Activated naive CD8-positive, alpha-beta T cell treated with anti-CD3 and anti-CD28 coated beads, Interleukin-2, amount 50 U/mL, for 16 hours (primary cell): Measurements from ENCODE around the gene IREB2.
"Not testable (repeated sequence)": the region's sequence is repeated elsewhere in the genome, so short reads cannot be mapped to it uniquely, and the experiment has no call there.

Source experiments
- DNase-seq: peaks from one replicate; pipeline ENCODE4 v3.0.0-alpha.2; 2020; ENCODE audit warnings: low read depth, low spot score

IREB2 gene

DNA sequence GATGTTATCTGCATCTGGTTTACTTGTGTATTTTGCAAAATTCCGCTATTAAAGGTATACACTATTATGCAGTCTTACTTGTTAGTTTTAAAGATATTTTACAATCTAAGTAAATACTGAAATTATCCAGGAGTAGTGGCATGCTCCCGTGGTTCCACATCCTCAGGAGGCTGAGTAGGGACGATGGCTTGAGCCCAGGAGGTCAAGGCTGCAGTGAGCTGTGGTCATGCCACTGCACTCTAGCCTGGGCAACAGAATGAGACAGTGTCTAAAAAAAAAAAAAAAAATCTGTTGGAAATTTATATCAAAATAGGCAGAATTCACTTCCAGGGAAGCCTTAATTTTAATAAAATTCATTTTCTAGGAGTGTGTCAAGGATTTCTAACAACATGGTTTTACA is 41.6 kb downstream of the IREB2 start:
- DNase-seq, result no peak

DNA sequence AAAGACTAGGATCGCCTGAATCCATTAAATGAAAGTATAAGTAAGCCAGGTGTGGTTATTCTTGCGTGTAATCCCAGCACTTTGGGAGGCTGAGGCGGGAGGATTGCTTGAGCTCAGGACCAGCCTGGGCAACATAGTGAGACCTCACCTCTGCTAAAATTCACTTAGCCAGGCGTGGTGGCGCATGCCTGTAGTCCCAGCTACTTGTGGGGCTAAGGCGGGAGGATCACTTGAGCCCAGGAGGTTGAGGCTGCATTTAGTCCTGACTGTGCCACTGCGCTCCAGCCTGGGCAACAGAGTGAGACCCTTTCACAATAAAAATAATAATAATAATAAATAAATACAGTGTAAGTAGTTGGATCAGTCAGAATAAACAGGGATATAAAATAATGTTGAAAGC is 43.9 kb downstream of the IREB2 start:
- DNase-seq, result no peak

DNA sequence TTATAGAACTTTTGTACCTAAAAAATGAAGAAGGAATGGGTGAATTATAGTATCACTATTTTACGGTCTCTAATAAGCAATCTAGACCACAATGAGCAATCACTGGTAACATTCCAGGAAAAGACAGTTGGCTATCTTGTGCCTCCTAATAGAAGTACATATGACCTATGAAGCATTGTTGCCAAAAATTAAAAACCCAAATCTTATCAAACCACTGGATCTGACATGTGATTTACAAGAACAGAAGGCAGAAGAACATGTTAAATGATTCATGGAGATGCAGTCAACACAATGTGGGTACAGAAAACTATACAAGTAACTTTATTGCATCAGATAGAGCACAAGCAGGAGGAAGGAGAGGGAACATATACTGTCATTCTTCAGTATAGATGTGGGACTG is 54.9 kb downstream of the IREB2 start:
- no peak for DNase-seq

DNA sequence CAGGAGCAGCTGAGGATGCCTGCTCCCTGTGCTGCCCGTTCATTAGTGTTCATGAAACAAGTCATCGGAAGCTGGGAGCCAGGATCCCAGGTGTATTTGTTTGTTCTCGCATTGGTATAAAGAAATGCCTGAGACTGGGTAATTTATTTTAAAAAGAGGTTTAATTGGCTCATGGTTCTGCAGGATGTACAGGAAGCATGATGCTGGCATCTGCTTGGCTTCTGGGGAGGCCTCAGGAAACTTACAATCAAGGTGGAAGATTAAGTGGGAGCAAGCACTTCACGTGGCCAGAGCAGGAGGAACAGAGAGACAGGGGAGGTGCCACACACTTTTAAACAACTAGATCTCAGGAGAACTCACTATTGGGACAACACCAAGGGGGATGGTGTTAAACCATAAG is 63.8 kb downstream of the IREB2 start:
- no peak for DNase-seq

DNA sequence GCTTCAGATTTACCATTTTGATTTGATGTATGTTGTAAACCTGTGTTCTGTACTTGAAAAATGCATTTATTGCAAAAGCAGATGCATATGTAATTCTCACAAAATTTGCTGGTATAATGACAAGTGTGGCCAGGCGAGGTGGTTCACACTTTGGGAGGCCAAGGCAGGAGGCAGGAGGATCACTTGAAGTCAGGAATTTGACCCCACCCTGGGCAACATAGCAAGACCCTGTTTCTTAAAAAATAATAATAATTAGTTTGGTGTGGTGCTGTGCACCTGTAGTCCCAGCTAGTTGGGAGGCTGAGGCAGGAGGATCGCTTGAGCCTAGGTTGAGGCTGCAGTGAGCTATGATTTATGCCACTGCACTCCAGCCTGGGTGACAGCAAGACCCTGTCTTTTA is 64.6 kb downstream of the IREB2 start:
- no peak for DNase-seq

DNA sequence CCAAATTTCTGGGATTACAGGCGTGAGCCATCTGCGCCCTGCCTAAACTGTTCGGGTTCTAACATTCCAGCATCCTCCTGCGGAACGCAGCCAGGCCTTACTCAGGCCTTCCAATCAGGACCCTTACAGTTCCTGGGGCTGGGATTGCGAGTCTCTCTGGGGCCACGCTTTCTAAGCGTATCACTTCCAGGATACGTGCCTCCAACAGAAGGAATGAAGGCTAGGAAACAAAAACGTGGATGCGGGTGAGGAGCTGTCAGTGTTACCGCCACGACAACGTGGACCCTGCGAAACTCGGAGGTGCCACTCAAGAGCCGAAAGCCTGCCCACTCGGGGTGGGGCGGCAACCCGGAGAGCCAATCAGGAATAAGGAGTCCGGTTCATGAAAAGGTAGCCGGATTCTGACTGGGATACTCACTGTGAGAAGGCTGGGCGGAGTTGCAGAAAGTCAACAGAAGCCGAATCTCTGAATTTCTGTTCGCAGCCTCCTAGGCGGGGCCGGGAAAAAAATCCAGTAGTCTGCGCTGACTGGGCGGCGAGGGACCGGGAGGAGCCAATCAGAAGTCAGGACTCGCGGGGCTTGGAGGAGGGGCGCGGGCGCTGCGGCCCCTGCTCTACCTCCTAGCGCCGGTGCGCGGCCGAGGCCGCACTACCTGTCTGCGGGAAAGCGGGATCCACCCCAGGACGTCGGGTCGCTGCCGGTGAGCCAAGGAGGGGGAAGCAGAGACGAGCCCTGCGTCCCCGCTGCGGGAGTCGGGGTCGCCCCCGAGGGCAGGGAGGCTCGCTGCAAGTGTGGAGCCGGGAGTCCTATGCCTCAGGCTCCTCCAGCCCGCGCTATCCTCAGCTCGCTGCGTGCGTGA is 69.2 kb downstream of the IREB2 start, which contains the start of gene HYKK:
Gene HYKK, plus strand, starts transcription at position 607 of the 860 bp plus-strand sequence. CDS start 5,512 bp downstream, outside the sequence.
- DNase-seq, result peak; percentile 54

DNA sequence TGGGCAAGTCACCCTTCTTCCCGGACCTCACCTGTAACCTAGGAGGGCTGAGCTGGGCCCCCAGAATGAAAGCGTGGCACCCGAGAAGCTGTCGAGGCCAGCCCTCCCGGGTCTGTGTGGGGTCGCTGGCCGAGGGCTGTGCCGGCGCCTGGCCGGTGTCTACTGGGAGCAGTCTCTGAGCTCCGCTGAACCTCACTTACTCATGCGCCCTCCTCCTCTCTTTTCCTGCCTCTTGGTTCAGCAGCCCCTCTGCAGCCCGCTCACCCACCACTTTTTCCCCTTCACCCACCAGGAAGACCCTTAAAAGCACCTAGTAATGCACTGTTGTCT is 69.8 kb downstream of the IREB2 start:
- DNase-seq, result no peak

DNA sequence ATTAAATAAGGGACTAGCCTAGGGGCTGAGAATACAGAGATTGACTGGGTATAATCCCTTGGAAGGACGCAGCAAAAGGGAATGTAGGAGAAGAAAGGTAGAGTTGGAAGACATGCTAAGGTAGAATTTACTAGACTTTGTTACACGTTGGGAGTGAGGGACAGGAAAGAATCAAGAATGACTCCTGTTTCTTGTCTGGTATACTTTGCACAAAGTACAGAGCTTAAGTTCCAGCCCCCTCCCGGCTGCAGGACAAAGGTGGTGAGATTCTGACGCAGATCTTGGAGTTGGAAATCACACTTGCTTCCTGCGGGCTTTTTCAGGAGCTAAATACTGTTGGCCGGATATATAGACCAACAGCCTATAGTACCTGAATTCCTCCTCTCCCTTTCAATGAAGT is 70.3 kb downstream of the IREB2 start:
- DNase-seq, result no peak

DNA sequence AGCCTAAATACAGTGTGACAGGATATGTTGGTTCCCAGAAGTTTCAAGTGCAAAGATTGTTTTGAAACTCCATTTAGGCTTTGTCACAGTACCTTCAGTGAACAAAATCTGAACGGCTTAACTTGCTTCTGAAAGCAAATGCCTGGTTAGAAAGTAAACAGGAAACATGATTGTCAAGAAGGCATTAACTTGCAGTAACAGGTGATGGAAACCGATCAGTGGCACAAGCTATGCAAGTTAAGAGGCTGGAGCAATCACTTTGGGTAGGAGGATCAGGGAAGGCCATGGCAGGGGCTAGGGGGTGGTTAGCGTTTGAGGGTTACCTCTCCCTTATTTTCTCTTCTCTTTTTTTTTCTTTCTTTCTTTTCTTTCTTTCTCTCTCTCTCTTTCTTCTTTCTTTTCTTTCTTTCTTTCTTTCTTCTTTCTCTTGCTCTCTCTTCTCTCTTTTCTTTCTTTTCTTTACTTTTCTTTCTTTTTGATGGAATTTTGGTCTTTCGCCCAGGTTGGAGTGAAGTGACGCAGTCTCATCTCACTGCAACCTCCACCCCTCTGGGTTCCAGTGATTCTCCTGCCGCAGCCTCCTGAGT is 71.8 kb downstream of the IREB2 start:
- DNase-seq, result no peak

DNA sequence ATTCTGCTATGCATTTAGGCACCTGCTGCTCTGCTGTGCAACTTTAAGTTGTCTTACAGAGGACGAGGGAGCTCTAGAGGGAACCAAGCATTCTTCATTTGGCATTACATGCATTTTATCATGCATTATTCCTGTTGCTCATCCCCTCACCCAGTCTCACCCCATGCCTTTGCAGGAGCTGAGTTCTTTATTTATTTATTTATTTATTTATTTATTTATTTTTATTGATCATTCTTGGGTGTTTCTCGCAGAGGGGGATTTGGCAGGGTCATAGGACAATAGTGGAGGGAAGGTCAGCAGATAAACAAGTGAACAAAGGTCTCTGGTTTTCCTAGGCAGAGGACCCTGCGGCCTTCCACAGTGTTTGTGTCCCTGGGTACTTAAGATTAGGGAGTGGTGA is 82.0 kb downstream of the IREB2 start:
- DNase-seq, result not testable (repeated sequence)

DNA sequence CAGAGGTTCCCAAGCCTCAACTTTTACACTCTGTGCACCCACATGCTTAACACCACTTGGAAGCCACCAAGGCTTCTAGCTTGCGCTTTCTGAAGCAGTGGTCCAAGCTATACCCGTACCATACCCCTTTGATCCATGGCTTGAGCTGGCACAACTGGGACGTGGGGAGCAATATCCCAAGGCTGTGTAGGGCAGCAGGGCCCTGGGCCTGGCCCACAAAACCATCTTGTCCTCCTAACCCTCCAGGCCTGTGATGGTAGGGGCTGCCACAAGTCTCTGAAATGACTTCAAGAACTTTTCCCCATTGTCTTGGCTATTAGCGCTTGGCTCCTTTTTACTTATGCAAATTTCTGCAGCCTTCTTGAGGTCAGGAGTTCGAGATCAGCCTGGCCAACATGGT is 86.2 kb downstream of the IREB2 start:
- no peak for DNase-seq

DNA sequence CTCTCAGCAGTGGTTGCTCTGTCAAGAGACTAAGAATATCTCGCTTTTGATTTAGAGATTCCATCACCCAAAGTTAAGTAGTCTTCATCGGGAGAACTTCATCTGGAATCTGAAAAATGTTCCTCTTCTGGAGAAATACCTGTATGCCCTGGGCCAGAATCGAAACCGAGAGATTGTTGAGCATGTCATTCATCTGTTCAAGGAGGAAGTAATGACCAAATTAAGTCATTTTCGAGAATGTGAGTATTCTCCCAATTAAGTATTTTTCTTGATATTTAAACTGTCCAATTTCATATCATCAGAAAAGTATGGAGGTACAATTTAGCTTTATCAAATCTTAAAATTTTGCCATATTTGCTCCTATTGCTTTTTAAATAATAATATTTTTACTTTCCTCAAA is 89.3 kb downstream of the IREB2 start:
- no peak for DNase-seq

DNA sequence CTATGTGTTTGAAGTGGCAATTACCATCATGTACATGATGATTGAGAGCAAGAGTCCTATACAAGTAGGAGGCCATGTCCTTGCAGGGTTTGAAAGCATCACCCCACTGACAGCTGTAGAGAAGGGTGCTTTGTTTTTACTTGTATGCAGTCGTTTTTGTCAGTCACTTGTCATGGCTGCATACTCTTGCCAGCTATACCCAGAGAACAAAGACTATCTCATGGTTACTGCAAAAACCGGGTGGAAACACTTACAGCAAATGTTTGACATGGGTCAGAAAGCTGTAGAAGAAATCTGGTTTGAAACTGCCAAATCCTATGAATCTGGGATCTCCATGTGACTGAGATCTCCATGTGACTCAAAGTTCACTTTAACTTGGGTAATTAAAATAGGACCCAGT is 95.3 kb downstream of the IREB2 start:
- no peak for DNase-seq

DNA sequence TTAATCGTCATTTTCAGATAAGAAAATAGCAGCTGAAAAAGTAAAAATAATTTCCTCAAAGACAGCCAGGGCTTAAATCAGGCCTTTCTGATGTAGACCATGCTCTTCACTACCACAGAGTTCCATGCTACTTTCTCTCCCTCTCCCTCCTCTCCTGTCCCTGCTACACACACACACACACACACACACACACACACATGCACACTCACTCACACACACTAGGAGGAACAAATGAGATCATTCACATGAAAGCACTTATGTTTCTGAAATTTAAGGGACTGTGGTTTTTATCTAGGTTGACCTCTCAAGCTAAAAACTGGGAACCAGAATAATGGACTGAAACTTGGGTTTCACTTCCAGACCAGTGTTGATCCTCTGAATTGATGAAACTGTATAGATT is 98.1 kb downstream of the IREB2 start:
- no peak for DNase-seq

DNA sequence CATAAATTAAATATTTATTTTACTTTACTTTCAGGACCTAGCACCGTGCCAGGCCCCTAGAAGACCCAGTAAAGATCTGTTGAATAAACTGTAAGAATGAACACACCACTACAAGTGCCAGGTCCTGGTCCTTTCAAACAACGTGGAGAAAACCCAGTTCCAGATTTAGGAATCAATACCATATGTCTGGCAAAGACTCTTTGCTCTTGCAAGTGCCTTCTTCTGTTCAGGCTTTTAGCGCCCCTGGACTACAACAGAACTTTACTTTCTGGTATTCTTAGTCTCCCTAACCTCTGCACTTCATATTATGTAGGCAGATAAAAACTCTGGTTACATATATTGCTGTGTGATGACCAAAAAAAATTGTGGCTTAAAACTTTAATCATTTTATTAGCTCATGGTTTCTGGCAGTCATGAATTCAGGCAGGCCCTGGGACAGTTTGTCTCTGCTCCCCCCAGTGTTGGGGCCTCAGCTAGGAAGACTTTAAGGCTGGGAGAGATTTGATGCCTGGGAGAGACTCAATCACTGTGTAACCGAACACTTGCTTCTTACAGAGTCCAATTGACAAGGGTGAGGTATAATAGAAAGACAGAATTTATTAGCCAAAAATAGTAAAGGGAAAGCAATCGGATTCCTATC is 99.4 kb downstream of the IREB2 start:
- DNase-seq, result no peak

DNA sequence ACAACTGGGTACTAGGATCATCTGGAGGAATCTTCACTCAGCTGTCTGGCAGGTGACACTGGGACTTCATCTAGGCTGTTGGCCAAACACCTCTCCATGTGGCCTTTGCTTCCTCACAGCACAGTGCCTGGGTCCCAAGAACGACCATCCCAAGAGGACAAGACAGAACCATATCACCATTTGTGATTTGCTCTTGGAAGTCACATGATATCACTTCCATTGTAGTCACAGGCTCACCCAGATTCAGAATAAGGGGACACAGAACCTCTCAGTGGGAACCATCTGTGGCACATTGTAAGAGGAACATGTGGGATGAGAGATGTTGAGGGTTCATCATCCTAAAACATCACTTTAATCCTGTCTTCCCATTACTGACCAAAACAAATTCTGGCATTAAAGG is 100.3 kb downstream of the IREB2 start:
- DNase-seq, result no peak

DNA sequence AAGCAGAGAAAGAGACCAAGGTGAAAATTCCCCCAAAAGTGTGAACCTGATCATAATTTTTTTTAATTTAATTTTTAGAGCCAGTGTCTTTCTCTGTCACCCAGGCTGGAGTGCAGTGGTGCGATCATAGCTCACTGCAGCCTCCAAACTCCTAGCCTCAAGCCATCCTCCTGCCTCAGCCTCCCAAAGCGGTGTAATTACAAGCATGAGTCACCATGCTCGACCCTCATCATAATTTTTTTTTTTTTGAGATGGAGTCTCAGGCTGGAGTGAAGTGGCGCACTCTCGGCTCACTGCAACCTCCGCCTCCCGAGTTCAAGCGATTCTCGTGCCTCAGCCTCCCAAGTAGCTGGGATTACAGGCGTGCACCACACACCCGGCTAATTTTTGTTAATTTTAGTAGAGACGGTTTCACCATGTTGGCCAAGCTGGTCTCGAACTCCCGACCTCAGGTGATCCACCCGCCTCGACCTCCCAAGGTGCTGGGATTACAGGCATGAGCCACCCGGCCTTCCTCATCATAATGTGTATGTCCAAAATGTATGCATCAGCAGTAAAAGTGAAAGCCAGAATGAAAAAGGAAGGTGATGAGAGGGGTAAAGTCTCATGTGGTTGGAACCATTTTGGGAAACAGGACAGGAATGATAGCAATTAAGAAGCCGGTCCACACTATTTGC is 101.6 kb downstream of the IREB2 start:
- DNase-seq, result not testable (repeated sequence)

DNA sequence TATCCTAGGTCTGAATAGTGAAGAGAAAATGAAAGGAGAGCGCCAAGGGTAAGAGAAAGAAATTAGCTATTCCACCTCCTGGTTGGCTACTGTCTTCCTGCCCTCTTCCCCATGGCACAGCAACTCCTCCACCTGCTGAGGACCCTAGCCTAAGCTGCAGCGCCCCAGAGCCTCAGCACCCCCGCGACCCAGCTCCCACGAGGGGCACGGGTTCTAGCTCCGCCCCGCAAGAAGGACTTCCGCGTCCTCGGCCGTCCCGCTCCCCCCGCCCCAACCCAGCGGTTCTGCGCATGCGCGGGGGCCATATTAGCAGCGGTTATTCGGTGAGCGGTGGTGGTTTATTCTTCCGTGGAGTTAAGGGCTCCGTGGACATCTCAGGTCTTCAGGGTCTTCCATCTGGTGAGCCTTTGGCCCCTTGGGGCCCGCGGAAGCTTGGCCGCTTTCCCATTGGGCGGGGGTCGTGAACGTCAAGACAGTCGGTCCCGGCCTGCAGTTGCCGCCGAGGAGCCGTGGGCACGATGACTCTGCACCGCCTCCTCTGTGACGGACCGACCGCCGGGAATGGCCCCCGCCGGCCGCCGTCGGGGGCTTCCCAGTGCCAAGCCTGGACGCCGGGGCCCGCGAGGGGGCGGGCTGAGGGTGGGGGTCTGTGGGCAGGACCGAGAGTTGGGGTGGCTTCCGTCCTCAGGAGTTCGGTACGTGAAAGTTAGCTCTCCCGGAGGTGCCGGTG is 102.3 kb downstream of the IREB2 start, which contains the start of gene PSMA4:
Gene PSMA4, plus strand, starts transcription at position 304 of the 730 bp plus-strand sequence. CDS start 1,484 bp downstream, outside the sequence.
- DNase-seq, result peak; percentile 91

DNA sequence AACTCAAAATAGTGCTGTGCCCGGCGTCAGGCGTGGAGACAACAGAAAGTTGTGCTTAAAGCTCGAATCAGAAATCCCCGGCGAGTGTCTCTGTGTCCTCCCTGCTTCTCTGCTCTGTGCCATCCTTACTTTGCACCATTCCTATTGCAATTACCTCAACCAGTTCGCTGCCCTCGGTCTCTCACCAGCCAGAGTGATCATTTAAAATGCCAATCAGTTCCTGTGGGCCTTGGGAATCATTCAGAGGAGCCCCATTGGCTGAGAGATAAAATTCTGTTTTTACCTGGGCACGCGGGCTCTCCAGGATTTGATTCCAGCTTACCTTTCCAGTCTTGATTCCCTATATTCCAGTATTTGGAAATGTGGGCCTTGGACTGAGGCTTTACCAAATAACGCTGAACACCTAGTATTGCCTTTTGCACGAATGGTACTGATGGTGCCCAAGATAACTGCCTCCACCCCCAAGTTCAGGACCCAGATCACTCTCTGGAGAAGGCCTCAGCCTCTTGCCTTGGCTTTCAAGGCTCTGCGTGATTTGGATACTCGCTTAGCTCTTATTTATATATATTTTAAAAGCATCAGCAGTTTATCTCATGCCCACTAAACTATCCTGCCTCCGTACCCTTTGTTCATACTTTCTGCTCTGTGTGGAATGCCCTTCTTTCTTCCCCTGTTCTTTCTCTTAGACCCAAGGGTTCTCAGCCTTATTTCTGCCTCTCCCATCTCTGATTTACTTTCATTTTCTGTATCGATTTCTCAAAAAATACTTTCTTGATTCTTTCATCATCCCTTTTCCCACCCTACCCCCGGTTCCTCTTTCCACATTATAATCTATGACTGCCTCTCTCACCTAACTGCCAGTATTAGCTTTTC is 103.1 kb downstream of the IREB2 start:
- DNase-seq, result no peak

DNA sequence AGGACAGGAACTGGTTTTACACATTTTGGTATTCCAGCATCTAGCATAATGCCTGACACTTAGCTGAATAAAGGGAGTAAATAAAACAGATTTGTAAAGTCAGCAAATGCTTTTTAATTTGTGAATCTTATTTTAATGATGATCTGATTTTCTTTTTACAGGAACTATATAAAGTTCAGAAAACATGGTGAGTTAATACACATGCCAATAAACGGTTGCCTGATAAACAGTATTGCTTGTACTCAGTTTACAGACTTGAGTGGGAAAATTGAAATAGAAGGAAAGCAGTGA is 103.7 kb downstream of the IREB2 start:
- no peak for DNase-seq

DNA sequence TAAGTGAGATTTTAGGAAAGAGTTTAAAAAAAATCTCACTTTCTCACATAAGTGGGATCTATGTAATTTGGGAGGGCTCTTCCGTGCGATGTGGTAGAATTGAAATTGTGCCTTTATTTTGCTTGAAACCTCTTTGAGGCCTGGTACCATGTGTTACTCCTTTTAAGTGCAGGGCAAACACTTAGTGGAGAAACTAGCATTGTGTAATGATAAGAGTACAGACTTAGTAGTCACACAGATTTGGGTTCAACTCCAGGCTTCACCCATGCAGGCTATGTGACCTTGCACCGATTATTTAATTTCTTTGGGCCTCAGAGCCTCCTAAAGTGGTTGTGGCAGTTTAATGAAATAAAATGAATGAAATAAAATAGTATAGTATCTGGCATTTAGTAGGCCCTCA is 104.6 kb downstream of the IREB2 start:
- no peak for DNase-seq
